Epidermal melanocyte (primary cell): ENCODE measurements around the gene INHBE.
"Not testable (repeated sequence)": the region's sequence is repeated elsewhere in the genome, so short reads cannot be mapped to it uniquely, and the experiment has no call there.

Experiments used
- DNase-seq: peaks from one replicate; pipeline ENCODE4 v3.0.0; 2011; ENCODE audit warnings: low spot score; ENCODE audit not compliant: insufficient read length

The INHBE gene

DNA sequence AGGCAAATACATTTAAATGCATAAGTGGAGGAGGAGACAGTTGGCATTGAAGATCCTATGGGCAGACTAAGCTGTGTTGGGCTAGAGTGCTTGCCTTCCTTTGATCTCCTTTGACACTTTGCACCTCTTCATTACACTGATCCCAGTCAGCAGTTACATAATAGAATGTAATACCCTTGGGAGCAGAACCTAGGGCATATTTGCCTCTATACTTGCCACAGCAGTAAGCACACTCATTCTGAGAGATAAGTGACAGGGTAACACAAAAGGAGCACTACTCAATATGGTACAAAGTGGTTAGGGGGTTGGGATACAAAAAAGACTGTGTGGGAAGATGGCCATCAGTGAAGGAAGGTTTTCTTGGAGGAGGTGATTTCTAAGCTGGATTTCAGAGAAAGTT is 41.7 kb downstream of the INHBE start:
- no peak for DNase-seq

DNA sequence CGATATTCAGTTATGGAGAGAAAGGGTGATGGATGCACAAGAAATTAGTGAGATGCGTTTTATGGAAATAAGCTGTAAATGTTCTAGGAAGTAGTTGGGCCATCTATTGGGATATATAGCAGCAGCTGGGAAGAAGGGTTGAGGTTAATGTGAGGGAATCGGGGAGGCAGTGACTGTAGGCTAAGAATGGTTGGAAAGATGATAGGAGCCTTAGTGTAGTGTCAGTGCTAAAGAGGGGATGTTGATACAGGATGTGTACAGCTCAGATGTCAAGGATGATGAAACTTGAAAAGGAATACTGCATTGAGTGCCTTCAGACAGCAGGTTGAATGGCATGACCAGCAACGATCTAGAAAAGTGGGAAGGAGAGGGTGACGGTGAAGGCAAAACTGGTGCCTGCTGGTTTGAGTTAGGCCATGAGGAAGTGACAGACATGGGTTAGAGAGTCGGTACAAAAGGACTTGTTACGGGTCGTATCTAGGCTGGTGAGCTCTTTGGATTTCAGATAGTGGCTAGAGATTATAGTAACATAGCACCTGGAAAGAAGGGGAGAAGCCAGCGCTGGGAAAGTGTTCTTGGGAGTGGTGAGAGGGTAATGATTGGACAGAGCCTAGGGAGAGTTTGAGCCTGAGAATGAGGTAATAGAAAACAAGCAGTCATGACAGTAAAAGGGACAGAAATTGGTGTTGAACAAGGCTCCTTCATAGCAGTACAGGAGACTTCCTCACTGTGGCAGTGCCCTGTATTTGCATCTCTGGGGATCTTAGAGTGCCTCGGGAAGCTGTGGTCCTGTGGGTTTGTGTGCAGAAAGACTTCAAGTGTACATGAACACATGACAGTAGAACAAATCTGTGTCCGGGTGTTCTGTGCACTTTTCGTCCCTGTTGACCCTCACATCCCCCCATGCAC is 42.4 kb downstream of the INHBE start:
- no peak for DNase-seq

DNA sequence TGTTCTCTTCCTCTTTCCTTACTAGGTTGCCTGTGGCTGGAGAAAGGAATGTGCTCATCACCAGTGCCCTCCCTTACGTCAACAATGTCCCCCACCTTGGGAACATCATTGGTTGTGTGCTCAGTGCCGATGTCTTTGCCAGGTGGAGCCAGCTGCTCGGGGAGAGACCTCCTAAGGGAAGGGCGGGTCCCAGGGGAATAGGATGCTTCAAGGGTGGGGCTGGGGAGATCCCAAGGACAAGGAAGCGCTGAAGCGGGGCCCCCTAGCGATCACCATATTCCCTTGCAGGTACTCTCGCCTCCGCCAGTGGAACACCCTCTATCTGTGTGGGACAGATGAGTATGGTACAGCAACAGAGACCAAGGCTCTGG is 43.0 kb downstream of the INHBE start:
- DNase-seq = no peak

DNA sequence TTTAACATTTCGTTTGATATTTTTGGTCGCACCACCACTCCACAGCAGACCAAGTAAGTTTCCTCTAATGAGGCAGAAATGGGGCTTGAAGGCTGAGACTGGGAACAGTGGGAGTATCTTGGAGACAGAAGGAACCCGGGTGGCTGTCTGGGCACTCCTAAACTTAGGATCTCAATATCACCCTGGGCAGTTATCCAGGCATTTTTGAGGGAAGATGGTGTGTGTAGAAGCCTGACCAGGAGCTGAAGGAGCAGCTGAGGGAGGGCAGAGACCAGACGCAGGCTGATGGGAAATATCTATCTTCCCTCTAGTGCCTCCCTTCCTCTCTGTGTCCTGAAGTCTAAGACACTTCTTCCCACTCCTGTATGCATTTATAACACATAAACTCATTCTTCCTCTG is 43.5 kb downstream of the INHBE start:
- no peak for DNase-seq

DNA sequence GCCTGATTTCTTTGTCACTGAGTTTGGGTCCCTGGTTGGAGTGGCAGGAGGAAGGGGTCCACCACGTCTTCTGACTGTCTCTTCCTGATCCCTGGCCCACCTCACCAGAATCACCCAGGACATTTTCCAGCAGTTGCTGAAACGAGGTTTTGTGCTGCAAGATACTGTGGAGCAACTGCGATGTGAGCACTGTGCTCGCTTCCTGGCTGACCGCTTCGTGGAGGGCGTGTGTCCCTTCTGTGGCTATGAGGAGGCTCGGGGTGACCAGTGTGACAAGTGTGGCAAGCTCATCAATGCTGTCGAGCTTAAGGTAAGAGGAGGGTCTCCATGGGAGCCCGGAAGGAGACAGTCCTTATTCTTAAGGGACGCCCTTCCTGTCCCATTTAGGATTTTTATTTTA is 45.1 kb downstream of the INHBE start:
- DNase-seq = no peak

DNA sequence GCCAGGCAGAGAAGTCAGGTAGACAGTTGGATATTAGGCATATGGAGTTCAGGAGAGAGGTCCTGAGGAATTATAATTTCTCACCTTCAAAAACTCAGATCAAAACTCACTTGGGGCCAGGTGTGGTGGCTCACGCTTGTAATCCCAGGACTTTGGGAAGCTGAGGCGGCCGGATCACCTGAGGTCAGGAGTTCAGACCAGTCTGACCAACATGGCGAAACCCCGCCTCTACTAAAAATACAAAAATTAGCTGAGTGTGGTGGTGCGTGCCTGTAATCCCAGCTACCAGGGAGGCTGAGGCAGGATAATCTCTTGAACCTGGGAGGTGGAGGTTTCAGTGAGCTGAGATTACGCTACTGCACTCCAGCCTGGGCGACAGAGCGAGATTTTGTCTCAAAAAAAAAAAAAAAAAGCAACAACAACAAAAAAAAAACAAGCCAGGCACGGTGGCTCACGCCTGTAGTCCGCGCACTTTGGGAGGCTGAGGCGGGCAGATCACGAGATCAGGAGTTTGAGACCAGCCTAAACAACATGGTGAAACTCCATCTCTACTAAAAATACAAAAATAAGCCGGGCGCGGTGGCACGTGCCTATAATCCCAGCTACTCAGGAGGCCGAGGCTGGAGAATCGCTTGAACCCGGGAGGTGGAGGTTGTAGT is 47.3 kb downstream of the INHBE start:
- DNase-seq = not testable (repeated sequence)

DNA sequence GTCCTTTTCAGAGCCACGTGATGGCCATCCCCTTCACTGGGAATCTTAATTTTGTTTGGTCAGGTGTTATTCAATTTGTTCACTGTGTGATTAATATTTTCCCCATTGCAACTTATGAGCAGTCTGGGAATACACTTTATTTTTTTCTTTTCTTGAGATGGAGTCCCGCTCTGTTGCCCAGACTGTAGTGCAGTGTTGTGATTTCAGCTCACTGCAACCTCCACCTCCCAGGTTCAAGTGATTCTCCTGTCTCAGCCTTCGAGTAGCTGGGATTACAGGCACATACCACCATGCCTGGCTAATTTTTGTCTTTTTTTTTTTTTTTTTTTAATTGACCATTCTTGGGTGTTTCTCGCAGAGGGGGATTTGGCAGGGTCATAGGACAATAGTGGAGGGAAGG is 51.4 kb downstream of the INHBE start:
- not testable (repeated sequence) for DNase-seq
